DOHH2 (cell line): ENCODE measurements around the gene MAPK12.

Source experiments
- CTCF ChIP-seq: fragments of 200-600 bp; sonication (generic); IDR thresholded peaks from one replicate; pipeline ENCODE4 v1.5.1; 2014; ENCODE audit warnings: antibody characterized with exemption, mild to moderate bottlenecking, low read depth, low read length; ENCODE audit not compliant: poor library complexity, severe bottlenecking
- EZH2phosphoT487 ChIP-seq: fragments of 200-600 bp; sonication (generic); IDR thresholded peaks from 2 replicates; pipeline ENCODE4 v1.6.1; 2017; ENCODE audit warnings: borderline replicate concordance, mild to moderate bottlenecking, antibody characterized with exemption, low read length, moderate library complexity, mixed read lengths

DNA sequence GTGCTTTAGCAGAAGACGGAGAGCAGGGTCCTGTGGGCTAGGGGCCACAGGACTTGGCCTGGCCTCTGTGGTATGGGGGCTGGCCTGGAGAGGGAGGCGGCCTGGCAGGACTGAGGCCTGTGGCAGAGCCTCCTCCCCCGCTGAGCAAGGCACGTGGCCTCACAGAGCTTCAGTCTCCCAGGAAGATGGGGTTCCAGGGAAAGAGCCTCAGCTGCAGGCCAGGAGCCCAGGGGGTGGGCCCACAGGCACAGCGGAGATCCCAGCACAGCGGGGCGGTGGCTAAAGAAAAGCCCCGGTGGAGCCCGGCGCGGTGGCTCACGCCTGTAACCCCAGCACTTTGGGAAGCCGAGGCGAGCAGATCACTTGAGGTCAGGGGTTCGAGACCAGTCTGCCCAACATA is 2.2 kb downstream of the MAPK12 start:
- TF ChIP-seq CTCF (no peak), EZH2phosphoT487 (no peak)
